Bronchial smooth muscle cell (primary cell): ENCODE results near the gene PIK3R1. TPM values are rescaled to one million over a fixed set of nuclear protein-coding genes. Genes with fewer than 3 reads are reported as not detected.

Experiments
- total RNA-seq: library from RNA; depleted of rRNA; stranded (reverse); fragments of >200 nt; gene quantifications from 2 replicates; pipeline ENCODE4 v1.2.1, GENCODE V29; 2014

Gene PIK3R1
- total RNA-seq = 20.5 and 21.8 TPM in 2 replicates

DNA sequence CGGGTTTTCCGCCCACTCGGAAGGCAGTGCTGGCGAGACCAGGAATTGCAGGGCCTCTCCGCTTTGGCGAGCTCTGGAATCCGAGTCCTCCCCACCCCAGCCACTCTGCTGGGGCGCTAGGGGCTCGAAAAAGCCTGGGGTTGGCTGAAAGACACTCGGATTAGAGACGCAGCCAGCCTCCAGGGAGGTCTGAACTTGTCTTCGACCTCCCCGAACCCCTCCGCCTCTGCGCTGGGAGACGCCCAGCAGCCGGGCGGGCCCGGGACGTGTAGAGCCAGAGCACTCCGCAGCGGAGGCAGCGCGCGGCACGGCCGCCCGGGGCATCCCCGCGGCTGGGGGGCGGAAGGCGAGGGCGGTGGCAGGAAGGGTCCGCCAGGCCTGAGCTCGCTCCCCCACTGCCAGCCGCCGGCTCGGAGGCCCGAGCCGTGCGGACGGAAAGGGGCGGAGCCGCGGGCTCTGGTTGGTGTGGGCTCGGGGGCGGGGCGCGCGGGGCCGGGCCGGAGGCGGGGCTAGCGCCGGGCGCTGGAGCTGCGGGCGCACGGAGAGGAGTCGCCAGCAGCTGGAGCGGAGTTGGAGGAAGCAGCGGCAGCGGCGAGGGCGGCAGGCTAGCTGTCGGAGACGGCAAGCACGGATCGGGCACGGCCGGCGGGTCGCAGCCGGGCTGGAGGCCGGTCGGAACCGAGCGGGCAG lies at the start of gene PIK3R1:
PIK3R1 (plus strand) TSS at position 549 of the 690 bp plus-strand sequence. CDS start 10,920 bp downstream, outside the sequence.

